ENCODE results near the gene PSMF1.

GRCh38 chr20:1085492-1086276, 32.7 kb upstream of the PSMF1 start:
- TF ChIP-seq CTCF (IDR thresholded peaks at IDR 0.05) (no peak), POLR2A (IDR thresholded peaks at IDR 0.05) (no peak)
